Right lobe of liver (tissue), 6 donors: Measurements from ENCODE around the gene KCNMA1. TPM values are rescaled to one million over a fixed set of nuclear protein-coding genes. Genes with fewer than 3 reads are reported as not detected.

Source experiments
- ATAC-seq, 4 donors: fragments of 200-7000 bp; cut with Tn5 transposase; one replicate each; pipeline ENCODE4 v1.9.1; 2020; ENCODE audit warnings: mild to moderate bottlenecking in 4 of 4, moderate library complexity in 4 of 4
- DNase-seq, 3 donors: peaks; one replicate each; pipeline ENCODE4 v3.0.0-alpha.2; 2020
- H3K27ac ChIP-seq, 3 donors: fragments of 200-600 bp; one replicate each; pipeline ENCODE4 v1.8.0; 2022
- H3K27me3 ChIP-seq, 2 donors: fragments of 200-600 bp; one replicate each; pipeline ENCODE4 v1.8.0; 2022
- H3K36me3 ChIP-seq, 4 donors: fragments of 200-600 bp; sonication (generic) in 1 of 4; one replicate each; pipeline versions ENCODE4 v1.5.1 to v1.8.0; 2017 to 2022; ENCODE audit warnings: control low read depth in 1 of 4
- H3K4me1 ChIP-seq, 4 donors: fragments of 200-600 bp; sonication (generic) in 1 of 4; one replicate each; pipeline versions ENCODE4 v1.5.1 to v1.8.0; 2017 to 2022; ENCODE audit warnings: control low read depth in 1 of 4
- H3K4me3 ChIP-seq, 3 donors: fragments of 200-600 bp; one replicate each; pipeline ENCODE4 v1.8.0; 2022
- H3K9me3 ChIP-seq, 4 donors: fragments of 200-600 bp; sonication (generic) in 1 of 4; one replicate each; pipeline versions ENCODE4 v1.5.1 to v1.8.0; 2017 to 2022; ENCODE audit warnings: control low read depth in 1 of 4
- POLR2A ChIP-seq: fragments of 450-650 bp; IDR thresholded peaks from one replicate; pipeline ENCODE4 v1.6.1; 2017; ENCODE audit warnings: antibody characterized with exemption, mild to moderate bottlenecking
- WGBS: methylation state at CpG from one replicate; pipeline ENCODE4 v1.1.6; 2018; ENCODE audit warnings: low coverage, low lambda C conversion rate; ENCODE audit not compliant: insufficient coverage; ENCODE audit errors: missing lambda C conversion rate; 5-methylcytosine and 5-hydroxymethylcytosine counted together
- intact Hi-C, 2 donors: fragments of 100-400 bp; cut with DNase I; formaldehyde crosslinking; loops; one replicate each; pipeline versions ENCODE4 v1.11.2 to v1.14.1; 2022
- total RNA-seq, 6 experiments: library from RNA; depleted of rRNA in 2 of 6; stranded (reverse); fragments of >200 nt in 2 of 6; fragmentation: NEBNext Ultra II Directional in 3 of 6; extraction: Animal tissue kit (Norgen Biotek cat#: 25700) in 3 of 6; gene quantifications; one replicate each; pipeline versions ENCODE4 v1.1.0 to v1.2.4, GENCODE V29; 2016 to 2023
- TF ChIP-seq, protein P1 (sequence below), 4 donors: fragments of 200-600 bp in 3 of 4; fragments of 450-650 bp in 1 of 4; IDR thresholded peaks; one replicate each; pipeline versions ENCODE4 v1.5.1 to v1.8.0; 2016 to 2022; ENCODE audit warnings: antibody characterized with exemption in 4 of 4, mild to moderate bottlenecking in 2 of 4
- donor health status: DM: no; HTN: yes; CAD: no.
- donor health status: DM: no; HTN: no; CAD: no.
- donor health status: DM: no; HTN: no; CAD: no.
- donor health status: DM: no; HTN: yes; CAD: no.
- donor health status: DM: no; HTN: yes; CAD: no.

KCNMA1 gene
- total RNA-seq, 6 experiments from 2014 or later: 5.7 to 48.0 (median 15.1) TPM

DNA sequence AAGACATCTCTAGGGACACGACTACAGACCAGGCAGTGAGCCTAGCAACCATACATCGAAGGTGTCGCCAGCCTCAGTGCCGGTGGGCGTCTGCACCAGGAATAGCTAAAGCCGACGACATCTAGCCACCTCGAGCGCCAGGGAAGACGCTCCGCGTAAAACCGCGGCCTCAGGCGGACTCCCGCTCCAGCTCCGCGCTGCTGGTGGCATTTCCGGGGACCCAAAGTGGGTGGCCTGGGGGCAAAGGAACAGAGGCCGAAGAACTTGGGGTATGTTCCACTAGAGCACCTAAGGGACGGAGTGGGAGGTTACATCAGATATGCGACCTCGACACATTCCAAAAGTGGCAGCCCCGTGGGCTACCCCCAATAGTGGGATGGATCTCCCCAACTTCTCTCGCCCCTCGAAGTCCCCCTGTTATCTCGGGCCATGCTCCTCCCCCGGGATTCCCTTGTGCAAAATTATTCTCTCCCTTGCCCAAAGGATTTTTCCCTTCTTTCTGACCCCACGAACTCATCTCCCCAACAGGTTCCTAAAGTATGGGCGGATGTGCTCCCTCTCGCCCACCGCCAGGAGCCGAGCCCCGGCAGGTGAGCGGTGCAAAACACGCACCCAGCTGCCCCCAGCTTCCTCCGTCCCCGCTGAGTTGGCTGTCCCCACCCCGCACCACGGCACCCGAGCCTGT is 1.2 kb downstream of the KCNMA1 start:
- DNase-seq (peak in 1 of 3 donors; percentile 35), ATAC-seq (peak in 1 of 4 donors; percentile 5)
- Histone ChIP-seq H3K4me3 (peak overlapping the region; percentile 48 to 73 (median 67)), H3K9me3 (no peaks in the 10 kb centered on the region), H3K27me3 (no peaks in the 10 kb centered on the region), H3K27ac (no peak overlapping the region), H3K36me3 (no peaks in the 10 kb centered on the region), H3K4me1 (peaks cover 0 to 8% (median 0%) of the 10 kb centered on the region in 4 donors)
- intact Hi-C loops: no loop called here
- TF ChIP-seq POLR2A: no peak
- TF ChIP-seq, protein P1, sequence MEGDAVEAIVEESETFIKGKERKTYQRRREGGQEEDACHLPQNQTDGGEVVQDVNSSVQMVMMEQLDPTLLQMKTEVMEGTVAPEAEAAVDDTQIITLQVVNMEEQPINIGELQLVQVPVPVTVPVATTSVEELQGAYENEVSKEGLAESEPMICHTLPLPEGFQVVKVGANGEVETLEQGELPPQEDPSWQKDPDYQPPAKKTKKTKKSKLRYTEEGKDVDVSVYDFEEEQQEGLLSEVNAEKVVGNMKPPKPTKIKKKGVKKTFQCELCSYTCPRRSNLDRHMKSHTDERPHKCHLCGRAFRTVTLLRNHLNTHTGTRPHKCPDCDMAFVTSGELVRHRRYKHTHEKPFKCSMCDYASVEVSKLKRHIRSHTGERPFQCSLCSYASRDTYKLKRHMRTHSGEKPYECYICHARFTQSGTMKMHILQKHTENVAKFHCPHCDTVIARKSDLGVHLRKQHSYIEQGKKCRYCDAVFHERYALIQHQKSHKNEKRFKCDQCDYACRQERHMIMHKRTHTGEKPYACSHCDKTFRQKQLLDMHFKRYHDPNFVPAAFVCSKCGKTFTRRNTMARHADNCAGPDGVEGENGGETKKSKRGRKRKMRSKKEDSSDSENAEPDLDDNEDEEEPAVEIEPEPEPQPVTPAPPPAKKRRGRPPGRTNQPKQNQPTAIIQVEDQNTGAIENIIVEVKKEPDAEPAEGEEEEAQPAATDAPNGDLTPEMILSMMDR (IDR thresholded peaks at IDR 0.05): no peak
- WGBS: 7% methylated on average over 20 of the region's 41 CpGs

DNA sequence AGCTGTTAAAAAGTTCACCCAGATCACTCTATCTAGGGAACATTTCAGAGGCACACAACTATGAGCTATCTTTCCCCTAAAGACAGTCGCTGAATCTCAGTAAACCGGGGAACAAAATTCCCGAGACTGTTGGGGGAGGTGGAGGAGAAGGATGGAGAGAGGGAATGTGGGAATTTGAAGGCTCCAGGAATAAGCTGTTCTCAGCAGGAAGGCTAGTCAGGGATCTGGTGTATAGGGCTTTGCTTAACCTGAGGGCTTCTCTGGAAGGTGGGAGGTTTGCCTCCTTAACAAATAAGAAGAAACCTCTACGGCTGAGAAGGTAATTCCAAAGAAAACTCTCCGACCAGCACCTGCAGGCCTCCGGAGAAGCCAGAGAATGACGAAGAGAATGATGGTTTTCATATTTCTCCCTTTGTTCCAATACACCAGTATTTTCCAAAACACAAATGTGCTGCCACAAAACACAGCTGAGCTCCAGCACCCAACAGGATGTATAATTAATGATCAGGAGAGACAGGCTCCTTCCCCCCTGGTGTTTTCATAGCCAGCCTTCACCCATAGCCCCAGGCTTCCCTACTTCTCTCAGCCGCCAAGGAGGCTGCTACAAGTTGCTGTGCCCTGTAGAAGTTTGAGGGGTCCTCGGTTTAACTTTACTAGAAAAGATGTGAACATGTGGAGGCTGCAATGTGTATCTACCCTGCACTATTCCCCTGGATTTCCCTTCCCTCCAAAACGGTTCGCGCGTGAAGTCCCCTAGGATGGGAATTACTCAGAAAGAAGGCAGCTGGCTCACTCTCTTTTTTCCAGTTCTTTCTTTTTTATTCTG is 2.0 kb downstream of the KCNMA1 start:
- DNase-seq (peak in 1 of 3 donors; percentile 10), ATAC-seq (no peak)
- WGBS: 44% methylated on average over 12 of the region's 13 CpGs
- Histone ChIP-seq H3K4me1 (peaks cover 0 to 8% (median 0%) of the 10 kb centered on the region in 4 donors), H3K36me3 (no peaks in the 10 kb centered on the region), H3K27me3 (no peaks in the 10 kb centered on the region), H3K9me3 (no peaks in the 10 kb centered on the region), H3K4me3 (peak overlapping the region in 2 of 3 donors; percentile 67 to 73), H3K27ac (no peak overlapping the region)
- TF ChIP-seq POLR2A: no peak
- TF ChIP-seq, protein P1 (IDR thresholded peaks at IDR 0.05): no peak
- intact Hi-C loops: no loop called here

DNA sequence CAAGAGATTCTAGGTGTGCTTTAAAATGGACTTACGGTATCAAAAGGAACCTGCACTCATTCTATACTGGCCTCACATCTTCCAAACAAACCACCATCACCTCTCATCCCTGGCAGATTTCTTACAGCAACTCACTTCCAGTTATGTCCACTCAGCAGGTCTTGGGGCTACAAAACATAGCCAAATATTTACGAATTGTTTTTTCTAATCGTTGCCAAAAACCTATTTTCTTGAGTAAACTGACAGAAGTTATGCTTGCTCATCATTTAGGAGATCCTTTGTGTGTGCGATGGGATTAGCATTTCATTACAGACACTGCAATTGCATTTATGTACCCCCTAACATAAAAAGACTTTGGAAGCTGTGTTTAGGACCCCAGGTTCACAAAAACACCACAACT is 2.7 kb downstream of the KCNMA1 start:
- intact Hi-C loops: no loop called here
- Histone ChIP-seq H3K4me3 (no peak overlapping the region), H3K9me3 (no peaks in the 10 kb centered on the region), H3K36me3 (no peaks in the 10 kb centered on the region), H3K27me3 (no peaks in the 10 kb centered on the region), H3K4me1 (peaks cover 0 to 8% (median 0%) of the 10 kb centered on the region in 4 donors), H3K27ac (no peak overlapping the region)
- ATAC-seq (no peak), DNase-seq (peak in 1 of 3 donors; percentile 1)
- 55% methylated on average over 4 of the region's 4 CpGs for WGBS
- TF ChIP-seq, protein P1 (IDR thresholded peaks at IDR 0.05): no peak
- TF ChIP-seq POLR2A: no peak

DNA sequence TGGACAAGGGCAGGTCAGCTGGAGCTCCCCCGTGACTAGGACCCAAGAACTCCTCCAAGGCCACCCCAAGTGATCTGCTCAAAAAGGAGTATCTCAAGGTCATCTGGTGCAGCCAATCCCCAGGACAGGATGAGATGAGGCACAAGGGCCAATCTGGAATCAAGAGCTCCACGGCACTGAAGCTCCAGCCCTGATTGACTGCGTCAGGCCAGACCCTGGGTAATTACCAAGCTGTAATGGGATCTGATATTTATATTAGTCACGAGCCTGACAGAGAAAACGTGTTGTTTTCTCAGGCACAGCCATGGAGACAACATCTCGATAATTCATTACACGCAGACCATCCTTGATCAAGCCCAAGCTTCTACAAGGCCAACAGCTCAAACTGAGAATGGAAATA is 4.2 kb downstream of the KCNMA1 start:
- Histone ChIP-seq H3K36me3 (no peaks in the 10 kb centered on the region), H3K27me3 (no peaks in the 10 kb centered on the region), H3K27ac (no peak overlapping the region), H3K4me1 (peaks cover 0 to 8% (median 0%) of the 10 kb centered on the region in 4 donors), H3K9me3 (no peaks in the 10 kb centered on the region), H3K4me3 (no peak overlapping the region)
- intact Hi-C loops: no loop called here
- no peak for TF ChIP-seq POLR2A
- TF ChIP-seq, protein P1 (IDR thresholded peaks at IDR 0.05): no peak
- WGBS: 77% methylated on average over 5 of the region's 7 CpGs
- peak in 1 of 3 donors; percentile 8 for DNase-seq
- no peak for ATAC-seq
